DMS114 treated with DMSO at 0.1 percent for 48 hours (cell line): ENCODE results near the gene SMARCB1.

Source experiments
- DNase-seq: peaks from one replicate; lab custom pipeline; 2025; ENCODE audit not compliant: unreplicated experiment; lab: John Stamatoyannopoulos, UW

SMARCB1 gene

GRCh38 chr22:23801886-23802377, 15.2 kb downstream of the SMARCB1 start:
- no peak for DNase-seq

GRCh38 chr22:23803001-23803819, 16.4 kb downstream of the SMARCB1 start:
- DNase-seq, result no peak

- DNase-seq, result no peak
These were observed 18.1 kb downstream of the SMARCB1 start for GRCh38 chr22:23804781-23805291.

- no peak for DNase-seq
These were observed 20.1 kb downstream of the SMARCB1 start for GRCh38 chr22:23806837-23807236.

GRCh38 chr22:23812378-23812777, 25.6 kb downstream of the SMARCB1 start:
- no peak for DNase-seq

GRCh38 chr22:23815541-23816155, 28.9 kb downstream of the SMARCB1 start:
- no peak for DNase-seq

- no peak for DNase-seq
These were observed 29.6 kb downstream of the SMARCB1 start for GRCh38 chr22:23816156-23816976.

- DNase-seq, result no peak
These were observed 30.4 kb downstream of the SMARCB1 start for GRCh38 chr22:23817146-23817545.

GRCh38 chr22:23818541-23818940, 31.8 kb downstream of the SMARCB1 start:
- no peak for DNase-seq

GRCh38 chr22:23820748-23821211, 34.0 kb downstream of the SMARCB1 start:
- DNase-seq, result no peak

- DNase-seq, result no peak
These were observed 35.4 kb downstream of the SMARCB1 start for GRCh38 chr22:23822101-23822671.

- no peak for DNase-seq
These were observed 36.6 kb downstream of the SMARCB1 start for GRCh38 chr22:23823331-23823791.

DNA sequence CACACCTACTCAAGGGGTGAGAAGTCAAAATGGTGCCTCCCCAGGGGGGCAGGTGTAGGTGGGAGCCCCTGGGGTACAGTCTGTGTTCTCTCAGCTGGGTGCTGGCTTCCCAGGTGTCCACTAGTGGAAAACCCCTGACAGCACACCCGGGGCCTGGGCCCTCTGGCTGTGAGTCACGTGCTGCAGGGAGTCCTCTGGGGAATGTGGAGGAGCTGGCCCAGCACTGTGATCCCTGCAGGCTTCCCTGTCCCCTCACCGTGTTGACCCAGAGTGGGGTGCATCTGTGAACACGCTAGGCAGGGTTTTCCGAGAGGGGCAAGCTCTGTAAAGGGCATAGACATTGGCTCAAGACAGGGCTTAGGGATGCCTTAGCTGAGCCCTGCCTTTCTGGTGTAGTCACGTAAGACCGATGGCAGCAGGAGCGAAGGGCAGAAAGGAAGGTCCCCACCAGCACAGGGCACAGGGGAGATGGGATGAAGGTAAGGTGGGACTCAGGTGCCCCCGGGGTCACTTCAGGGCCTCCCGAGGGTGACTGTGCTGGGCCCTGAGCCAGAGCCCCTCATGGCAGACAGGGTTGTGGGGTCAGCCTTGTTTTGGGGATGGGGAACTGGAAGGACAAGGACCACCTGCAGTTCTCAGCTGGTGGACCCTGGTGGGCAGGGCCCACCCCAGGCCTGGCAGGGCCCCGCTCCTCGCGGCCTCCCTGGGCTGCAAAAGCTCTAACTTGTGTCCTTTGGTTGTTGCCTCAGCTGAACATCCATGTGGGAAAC, 37.9 kb downstream of the SMARCB1 start:
- no peak for DNase-seq

- no peak for DNase-seq
These were observed 38.6 kb downstream of the SMARCB1 start for GRCh38 chr22:23825246-23825905.

GRCh38 chr22:23826510-23827350, 40.0 kb downstream of the SMARCB1 start:
- DNase-seq, result no peak

- DNase-seq, result no peak
These were observed 40.7 kb downstream of the SMARCB1 start for GRCh38 chr22:23827351-23827995.

- no peak for DNase-seq
These were observed 42.3 kb downstream of the SMARCB1 start for GRCh38 chr22:23828800-23829680.
